SK-N-SH treated with all-trans-retinoic acid at 6 μM for 48 hours (cell line): ENCODE results near the gene DHRS13.

Source experiments
- ATAC-seq: fragments of 200-7000 bp; cut with Tn5 transposase; 3 replicates; pipeline ENCODE4 v1.9.1; 2020; ENCODE audit warnings: mild to moderate bottlenecking, moderate library complexity
- ARNTL ChIP-seq: fragments of 450-650 bp; formaldehyde crosslinking; IDR thresholded peaks from 2 replicates; pipeline ENCODE4 v1.5.0; 2020; ENCODE audit warnings: low read depth, mild to moderate bottlenecking, moderate library complexity, borderline replicate concordance
- BACH2 ChIP-seq: fragments of 250-450 bp; sonication (Bioruptor Pico); IDR thresholded peaks from 2 replicates; pipeline ENCODE4 v1.9.0; 2021; ENCODE audit warnings: mild to moderate bottlenecking, borderline replicate concordance
- CREB5 ChIP-seq: fragments of 250-450 bp; sonication (Bioruptor Pico); IDR thresholded peaks from 2 replicates; pipeline ENCODE4 v1.5.1; 2020; ENCODE audit warnings: low read depth, mild to moderate bottlenecking, moderate library complexity
- CSDC2 ChIP-seq: fragments of 250-450 bp; sonication (Bioruptor Pico); IDR thresholded peaks from 2 replicates; pipeline ENCODE4 v1.5.0; 2020; ENCODE audit warnings: mild to moderate bottlenecking, moderate library complexity
- CSRNP3 ChIP-seq: fragments of 250-450 bp; sonication (Bioruptor Pico); IDR thresholded peaks from 2 replicates; pipeline ENCODE4 v1.5.1; 2021; ENCODE audit warnings: mild to moderate bottlenecking, moderate library complexity
- ESRRG ChIP-seq: fragments of 250-450 bp; sonication (Bioruptor Pico); IDR thresholded peaks from 2 replicates; pipeline ENCODE4 v1.6.1; 2021; ENCODE audit warnings: mild to moderate bottlenecking
- ISL1 ChIP-seq: fragments of 250-450 bp; sonication (Bioruptor Pico); IDR thresholded peaks from 2 replicates; pipeline ENCODE4 v2.1.2; 2022; ENCODE audit warnings: mild to moderate bottlenecking, moderate library complexity
- OSR1 ChIP-seq: fragments of 250-450 bp; sonication (Bioruptor Pico); IDR thresholded peaks from 2 replicates; pipeline ENCODE4 v1.8.0; 2022; ENCODE audit warnings: moderate library complexity, mild to moderate bottlenecking, inconsistent platforms
- PATZ1 ChIP-seq: fragments of 250-450 bp; sonication (Bioruptor Pico); IDR thresholded peaks from 2 replicates; pipeline ENCODE4 v1.8.0; 2020; ENCODE audit warnings: mild to moderate bottlenecking, moderate library complexity, borderline replicate concordance
- POU6F1 ChIP-seq: fragments of 250-450 bp; sonication (Bioruptor Pico); IDR thresholded peaks from 2 replicates; pipeline ENCODE4 v1.8.0; 2021; ENCODE audit warnings: low read depth, mild to moderate bottlenecking, moderate library complexity, borderline replicate concordance
- PPARA ChIP-seq: fragments of 250-450 bp; sonication (Bioruptor Pico); IDR thresholded peaks from 2 replicates; pipeline ENCODE4 v1.5.0; 2020; ENCODE audit warnings: mild to moderate bottlenecking, borderline replicate concordance
- RARB ChIP-seq: fragments of 250-450 bp; sonication (Bioruptor Pico); IDR thresholded peaks from 2 replicates; pipeline ENCODE4 v1.8.0; 2021; ENCODE audit warnings: mild to moderate bottlenecking, moderate library complexity
- SNAI2 ChIP-seq: fragments of 250-450 bp; sonication (Bioruptor Pico); IDR thresholded peaks from 2 replicates; pipeline ENCODE4 v1.5.0; 2020; ENCODE audit warnings: mild to moderate bottlenecking, moderate library complexity
- TCF4 ChIP-seq: fragments of 250-450 bp; sonication (Bioruptor Pico); IDR thresholded peaks from 2 replicates; pipeline ENCODE4 v1.8.0; 2021; ENCODE audit warnings: mild to moderate bottlenecking, moderate library complexity, borderline replicate concordance
- TSHZ2 ChIP-seq: fragments of 250-450 bp; sonication (Bioruptor Pico); IDR thresholded peaks from 2 replicates; pipeline ENCODE4 v1.5.0; 2020; ENCODE audit warnings: mild to moderate bottlenecking, moderate library complexity
- ZC3H10 ChIP-seq: fragments of 250-450 bp; sonication (Bioruptor Pico); IDR thresholded peaks from 2 replicates; pipeline ENCODE4 v1.5.1; 2021; ENCODE audit warnings: mild to moderate bottlenecking, moderate library complexity
- ZFP3 ChIP-seq: fragments of 250-450 bp; sonication (Bioruptor Pico); IDR thresholded peaks from 2 replicates; pipeline ENCODE4 v1.5.0; 2020; ENCODE audit warnings: mild to moderate bottlenecking, moderate library complexity
- ZFP30 ChIP-seq: fragments of 450-650 bp; formaldehyde crosslinking; IDR thresholded peaks from 2 replicates; pipeline ENCODE4 v1.5.0; 2022; ENCODE audit warnings: mild to moderate bottlenecking, moderate library complexity
- ZNF565 ChIP-seq: fragments of 450-650 bp; formaldehyde crosslinking; conservative IDR thresholded peaks from 2 replicates; pipeline ENCODE4 v1.5.0; 2020; ENCODE audit warnings: low read depth, mild to moderate bottlenecking, moderate library complexity
- ZNF8 ChIP-seq: fragments of 450-650 bp; formaldehyde crosslinking; IDR thresholded peaks from 2 replicates; pipeline ENCODE4 v1.5.0; 2020; ENCODE audit warnings: mild to moderate bottlenecking, moderate library complexity

DHRS13 gene

GRCh38 chr17:28929787-28930186 is 26.9 kb upstream of the DHRS13 start:
- TF ChIP-seq TCF4 (CRISPR knock-in tag) (0 out of 2 replicates have a peak, but pooled peaks have one; percentile 35), ISL1 (CRISPR knock-in tag) (0 out of 2 replicates have a peak, but pooled peaks have one; percentile 12), TSHZ2 (peak; percentile 62; the same call in 1 of the 2 replicates), BACH2 (CRISPR knock-in tag) (no peak)
- ATAC-seq, result peak; percentile 51; the same call in 2 of the 3 replicates

- no peak for TF ChIP-seq ZC3H10 (CRISPR knock-in tag)
- TF ChIP-seq ZNF565 (CRISPR knock-in tag), result no peak
- TF ChIP-seq SNAI2, result no peak
- TF ChIP-seq OSR1 (CRISPR knock-in tag), result no peak
- no peak for TF ChIP-seq PPARA (CRISPR knock-in tag)
- ATAC-seq, result no peak
Measured at GRCh38 chr17:28928061-28928460, 25.2 kb upstream of the DHRS13 start.

GRCh38 chr17:28926786-28927185 is 23.9 kb upstream of the DHRS13 start:
- no peak for ATAC-seq
- TF ChIP-seq ZC3H10 (CRISPR knock-in tag), result no peak
- no peak for TF ChIP-seq TCF4 (CRISPR knock-in tag)
- TF ChIP-seq CSDC2 (CRISPR knock-in tag), result no peak
- TF ChIP-seq ESRRG (CRISPR knock-in tag), result no peak
- no peak for TF ChIP-seq ARNTL (CRISPR knock-in tag)
- no peak for TF ChIP-seq SNAI2
- TF ChIP-seq RARB (CRISPR knock-in tag), result no peak
- TF ChIP-seq OSR1 (CRISPR knock-in tag), result no peak

- ATAC-seq, result no peak
- TF ChIP-seq PPARA (CRISPR knock-in tag) (no peak), TCF4 (CRISPR knock-in tag) (no peak), CSDC2 (CRISPR knock-in tag) (no peak), SNAI2 (no peak), PATZ1 (CRISPR knock-in tag) (no peak), ZFP30 (CRISPR knock-in tag) (no peak), POU6F1 (CRISPR knock-in tag) (no peak), ZNF8 (CRISPR knock-in tag) (no peak), ZFP3 (no peak), RARB (CRISPR knock-in tag) (no peak), ISL1 (CRISPR knock-in tag) (no peak), ESRRG (CRISPR knock-in tag) (no peak), CSRNP3 (CRISPR knock-in tag) (no peak), OSR1 (CRISPR knock-in tag) (no peak), ARNTL (CRISPR knock-in tag) (no peak), CREB5 (no peak)
Measured at GRCh38 chr17:28926366-28926765, 23.5 kb upstream of the DHRS13 start.
